Stimulated activated CD8-positive, alpha-beta memory T cell treated with anti-CD3 and anti-CD28 coated beads, Interleukin-12 subunit alpha, Interleukin-12 subunit beta, amount 100 ng/mL, for 4 hours (primary cell): ENCODE data around the gene DDAH1.
"Not testable (repeated sequence)": the region's sequence is repeated elsewhere in the genome, so short reads cannot be mapped to it uniquely, and the experiment has no call there.

Experiments
- DNase-seq: peaks from one replicate; pipeline ENCODE4 v3.0.0-alpha.2; 2020; ENCODE audit warnings: low read depth

The DDAH1 gene

GRCh38 chr1:85470130-85470529 lies 5.2 kb upstream of the DDAH1 start:
- DNase-seq, result not testable (repeated sequence)

- DNase-seq, result no peak
Measured at GRCh38 chr1:85467929-85468540, 3.1 kb upstream of the DDAH1 start.

GRCh38 chr1:85467036-85467435 lies 2.1 kb upstream of the DDAH1 start:
- no peak for DNase-seq

GRCh38 chr1:85465786-85466134 lies 801 bp upstream of the DDAH1 start:
- no peak for DNase-seq

- peak; percentile 1 for DNase-seq
Measured at GRCh38 chr1:85464497-85465098, 361 bp downstream of the DDAH1 start.

GRCh38 chr1:85463731-85464496 lies 1.0 kb downstream of the DDAH1 start:
- DNase-seq, result no peak

- DNase-seq, result no peak
Measured at GRCh38 chr1:85462931-85463649, 1.9 kb downstream of the DDAH1 start.

GRCh38 chr1:85461216-85461918 lies 3.6 kb downstream of the DDAH1 start:
- DNase-seq, result no peak

- DNase-seq, result no peak
Measured at GRCh38 chr1:85460555-85461088, 4.3 kb downstream of the DDAH1 start.

GRCh38 chr1:85459290-85459689 lies 5.7 kb downstream of the DDAH1 start:
- DNase-seq, result no peak

GRCh38 chr1:85454214-85454613 lies 10.7 kb downstream of the DDAH1 start:
- no peak for DNase-seq

GRCh38 chr1:85453640-85454194 lies 11.2 kb downstream of the DDAH1 start:
- no peak for DNase-seq

GRCh38 chr1:85452948-85453347 lies 12.0 kb downstream of the DDAH1 start:
- DNase-seq, result no peak

GRCh38 chr1:85451236-85451830 lies 13.6 kb downstream of the DDAH1 start:
- DNase-seq, result no peak

- no peak for DNase-seq
Measured at GRCh38 chr1:85450832-85451231, 14.1 kb downstream of the DDAH1 start.

GRCh38 chr1:85449356-85449755 lies 15.6 kb downstream of the DDAH1 start:
- no peak for DNase-seq

- DNase-seq, result no peak
Measured at GRCh38 chr1:85448358-85448757, 16.6 kb downstream of the DDAH1 start.

- DNase-seq, result no peak
Measured at GRCh38 chr1:85447006-85447943, 17.7 kb downstream of the DDAH1 start.

GRCh38 chr1:85445906-85446305 lies 19.1 kb downstream of the DDAH1 start:
- DNase-seq, result no peak

- no peak for DNase-seq
Measured at GRCh38 chr1:85444381-85444780, 20.6 kb downstream of the DDAH1 start.
